K562 (cell line): ENCODE measurements around the gene PEX3. TPM values are rescaled to one million over a fixed set of nuclear protein-coding genes. Genes with fewer than 3 reads are reported as not detected.

ENCODE experiments used
- ATAC-seq: fragments of 200-7000 bp; cut with Tn5 transposase; 3 replicates; pipeline ENCODE4 v1.9.1; 2020; ENCODE audit warnings: moderate library complexity
- BruUV-seq: library from RNA; stranded (reverse); fragments of 400-500 nt; replicated peaks from 2 replicates; lab custom pipeline; 2021; lab: Mats Ljungman, UMichigan
- CTCF ChIA-PET: fragments of 300-600 bp; formaldehyde crosslinking; extraction: SDS; loops from one replicate; lab custom pipeline; 2021; ENCODE audit warnings: low intra/inter-chr PET ratio; lab: Yijun Ruan, JAX
- POLR2A ChIA-PET: fragments of 300-600, 350-650 bp; sonication (Branson Sonifier 250); formaldehyde crosslinking; extraction: SDS; loops from one replicate; lab custom pipeline; 2021; ENCODE audit warnings: antibody characterized with exemption, inconsistent platforms; lab: Yijun Ruan, JAX
- DNase-seq, 4 experiments: peaks; one replicate each; pipeline versions ENCODE4 v3.0.0 to v3.0.0-alpha.2; 2011 to 2018; ENCODE audit warnings: low spot score in 3 of 4, mixed read lengths in 3 of 4; ENCODE audit errors: extremely low read depth in 1 of 4
- FAIRE-seq: peaks from 2 replicates; lab custom pipeline; 2011; peaks lifted over from hg19 to GRCh38; lab: Jason Lieb, UNC
- H2AFZ ChIP-seq: 2 replicates; pipeline ENCODE4 v1.6.0; 2011; ENCODE audit warnings: low read depth, low read length, control low read depth, inconsistent platforms
- H3K27ac ChIP-seq: fragments of 200-600 bp; 3 replicates; pipeline ENCODE4 v1.8.0; 2011; ENCODE audit warnings: low read depth, mild to moderate bottlenecking, control low read depth, inconsistent platforms, low read length, moderate library complexity, mixed read lengths; ENCODE audit errors: extremely low read depth
- H3K27me3 ChIP-seq, 2 experiments: fragments of 300-600 bp in 1 of 2; 2 replicates in 1 of 2; 3 replicates in 1 of 2; pipeline versions ENCODE4 v1.6.0 to v1.8.0; 2011; ENCODE audit warnings: inconsistent platforms in 2 of 2, low read length in 2 of 2, mild to moderate bottlenecking in 1 of 2, mixed read lengths in 1 of 2, moderate library complexity in 1 of 2; ENCODE audit not compliant: control insufficient read depth in 2 of 2, insufficient read depth in 2 of 2
- H3K36me3 ChIP-seq: fragments of 300-600 bp; 3 replicates; pipeline ENCODE4 v1.8.0; 2011; ENCODE audit warnings: mild to moderate bottlenecking, low read length, inconsistent platforms; ENCODE audit not compliant: control insufficient read depth, insufficient read depth
- H3K4me1 ChIP-seq, 2 experiments: fragments of 200-600 bp in 1 of 2; replicated peaks in 1 of 2; 2 replicates in 1 of 2; 3 replicates in 1 of 2; pipeline versions ENCODE4 v1.5.1 to v1.8.0; 2011; ENCODE audit warnings: inconsistent platforms in 2 of 2, low read length in 2 of 2, mild to moderate bottlenecking in 1 of 2, mixed read lengths in 1 of 2, moderate library complexity in 1 of 2; ENCODE audit not compliant: control insufficient read depth in 2 of 2, insufficient read depth in 2 of 2
- H3K4me2 ChIP-seq: 2 replicates; pipeline ENCODE4 v1.6.1; 2011; ENCODE audit warnings: low read length, control low read depth, inconsistent platforms, mixed read lengths; ENCODE audit not compliant: insufficient read depth
- H3K4me3 ChIP-seq: fragments of 200-600 bp; sonication (generic), shearing (Covaris generic); 2 replicates; pipeline ENCODE4 v1.5.1; 2016; ENCODE audit warnings: control low read depth, inconsistent platforms
- H3K79me2 ChIP-seq: fragments of 200-600 bp; 3 replicates; pipeline ENCODE4 v1.8.0; 2011; ENCODE audit warnings: low read length, inconsistent platforms; ENCODE audit not compliant: control insufficient read depth, insufficient read depth
- H3K9ac ChIP-seq, 2 experiments: 2 replicates each; pipeline versions ENCODE4 v1.6.0 to v1.6.1; 2011; ENCODE audit warnings: low read depth in 2 of 2, low read length in 2 of 2, control low read depth in 1 of 2, inconsistent platforms in 1 of 2, mild to moderate bottlenecking in 1 of 2, mixed read lengths in 1 of 2; ENCODE audit not compliant: insufficient read depth in 1 of 2
- H3K9me1 ChIP-seq: one replicate; pipeline ENCODE4 v1.6.0; 2011; ENCODE audit warnings: inconsistent platforms, mild to moderate bottlenecking, low read length, moderate library complexity; ENCODE audit not compliant: control insufficient read depth, insufficient read depth
- H3K9me3 ChIP-seq: replicated peaks from 2 replicates; pipeline ENCODE4 v1.5.1; 2011; ENCODE audit warnings: low read depth, low read length, inconsistent platforms; ENCODE audit not compliant: control insufficient read depth, insufficient read depth
- H4K20me1 ChIP-seq: replicated peaks from 2 replicates; pipeline ENCODE4 v1.6.1; 2011; ENCODE audit warnings: low read length, inconsistent platforms, mixed read lengths; ENCODE audit not compliant: control insufficient read depth, insufficient read depth
- CTCF ChIP-seq, 3 experiments: IDR thresholded peaks in 2 of 3; conservative IDR thresholded peaks in 1 of 3; 2 replicates each; pipeline ENCODE4 v1.5.1; 2011 to 2012; ENCODE audit warnings: low read length in 3 of 3, mild to moderate bottlenecking in 3 of 3, control low read depth in 2 of 3, improper control_type of control experiment in 1 of 3, inconsistent platforms in 1 of 3, low read depth in 1 of 3, mixed read lengths in 1 of 3, moderate library complexity in 1 of 3; ENCODE audit not compliant: insufficient read depth in 2 of 3
- SMARCA5 ChIP-seq: fragments of 450-650 bp; IDR thresholded peaks from 2 replicates; pipeline ENCODE4 v1.6.1; 2016
- WGBS: fragments of 100-300 bp; shearing (Covaris generic); methylation state at CpG from one replicate; pipeline ENCODE4 v1.1.6; 2016; ENCODE audit warnings: low coverage, mixed read lengths; ENCODE audit not compliant: insufficient coverage; ENCODE audit errors: missing lambda C conversion rate; 5-methylcytosine and 5-hydroxymethylcytosine counted together
- in situ Hi-C: fragments of 300-500 bp; cut with MboI; formaldehyde crosslinking; loops from 4 replicates; pipeline ENCODE4 v1.15.0; 2018; ENCODE audit warnings: inconsistent platforms, mixed read lengths
- intact Hi-C: fragments of 100-400 bp; cut with micrococcal nuclease; formaldehyde crosslinking; loops from 2 replicates; pipeline ENCODE4 v1.14.2; 2022
- polyA plus RNA-seq, 8 experiments: library from polyadenylated mRNA; depleted of rRNA in 4 of 8; stranded (reverse) in 5 of 8; unstranded in 3 of 8; fragments of >200 nt; fragmentation: Nextera tagmentation in 2 of 8; fragmentation: Illumina TruSeq in 1 of 8; extraction: Ambion mirVana in 2 of 8; extraction: Trizol in 1 of 8; gene quantifications; 2 replicates each; pipeline versions ENCODE4 v1.2.1 to v1.2.3, GENCODE V29; 2011 to 2014; ENCODE audit warnings: inconsistent platforms in 1 of 8, missing spikeins in 1 of 8
- total RNA-seq, 7 experiments: library from RNA; depleted of rRNA in 6 of 7; stranded (reverse); fragments of >200 nt in 6 of 7; fragmentation: Illumina TruSeq in 2 of 7; extraction: Trizol in 2 of 7; gene quantifications; 2 replicates each; pipeline versions ENCODE4 v1.2.1 to v1.2.3, GENCODE V29; 2011 to 2021; ENCODE audit warnings: low replicate concordance in 1 of 7

Gene PEX3
- total and polyA plus RNA-seq, 9 of the 15 experiments (the other 6 are each of a cell fraction or from before 2014, with no cell fraction given) = 17.3 to 69.6 (median 32.7) TPM

- no peaks in the 10 kb centered on the region for H4K20me1 ChIP-seq
- in situ Hi-C loops (no loop called here), intact Hi-C loops (no loop called here)
- no peaks in the 10 kb centered on the region for H3K9me3 ChIP-seq
- no peak overlapping the region for H3K9ac ChIP-seq
- BruUV-seq = no TSS peak
- peaks cover 0 to 7% of the 10 kb centered on the region in 2 experiments; a peak in 2 of 5 replicates for H3K4me1 ChIP-seq
- no peak overlapping the region for H3K4me3 ChIP-seq
- H3K9me1 ChIP-seq = no peaks in the 10 kb centered on the region
- CTCF ChIA-PET = no interaction called here
- H3K79me2 ChIP-seq = no peaks in the 10 kb centered on the region
- TF ChIP-seq SMARCA5 = no peak
- peak in 2 of 3 experiments; percentile 15 to 30; a peak in 2 of 6 replicates for TF ChIP-seq CTCF (IDR thresholded peaks at IDR 0.05 in 2 of 3, conservative IDR thresholded peaks at IDR 0.05 in 1 of 3; ENCODE audit: insufficient read depth in 2 of 3, low read depth in 1 of 3, low read length in 3 of 3)
- no peaks in the 10 kb centered on the region for H3K36me3 ChIP-seq
- POLR2A ChIA-PET = no interaction called here
- 30% methylated on average over 24 of the region's 103 CpGs for WGBS
- H2AFZ ChIP-seq = no peak overlapping the region
- FAIRE-seq (peak; percentile 6), DNase-seq (no peak), ATAC-seq (peak; percentile 56)
- H3K27ac ChIP-seq = no peak overlapping the region
- H3K27me3 ChIP-seq = peaks cover 30 to 43% of the 10 kb centered on the region in 2 experiments
- peak overlapping the region; percentile 21; the same call in 1 of the 2 replicates for H3K4me2 ChIP-seq
Observed at GRCh38 chr6:143536866-143537691, 86.5 kb downstream of the PEX3 start.
